Endothelial cell of umbilical vein (primary cell): ENCODE results near the gene LGI4. TPM values are rescaled to one million over a fixed set of nuclear protein-coding genes. Genes with fewer than 3 reads are reported as not detected.

ENCODE experiments used
- BruUV-seq: library from RNA; stranded (reverse); fragments of 400-500 nt; replicated peaks from 2 replicates; lab custom pipeline; 2021; lab: Mats Ljungman, UMichigan
- CTCF ChIA-PET: fragments of 300-600, 350-600 bp; sonication (Branson Sonifier 250); formaldehyde crosslinking; loops from one replicate; lab custom pipeline; 2021; ENCODE audit warnings: antibody characterized with exemption, inconsistent platforms; lab: Charles Lee
- POLR2A ChIA-PET: fragments of 300-600, 350-600 bp; sonication (Branson Sonifier 250); formaldehyde crosslinking; loops from one replicate; lab custom pipeline; 2021; ENCODE audit warnings: antibody characterized with exemption, inconsistent platforms; lab: Charles Lee
- DNase-seq: peaks from one replicate; pipeline ENCODE4 v3.0.0-alpha.2; 2011; ENCODE audit warnings: low read depth, low spot score
- FAIRE-seq: peaks from 2 replicates; lab custom pipeline; 2011; peaks lifted over from hg19 to GRCh38; lab: Jason Lieb, UNC
- H2AFZ ChIP-seq: 2 replicates; pipeline ENCODE4 v1.6.0; 2012; ENCODE audit warnings: low read depth, low read length, control low read depth, inconsistent platforms
- H3K27ac ChIP-seq: 2 replicates; pipeline ENCODE4 v1.5.1; 2011; ENCODE audit warnings: low read depth, mild to moderate bottlenecking, control low read depth, low read length, moderate library complexity; ENCODE audit not compliant: insufficient read depth
- H3K27me3 ChIP-seq, 2 experiments: 2 replicates each; pipeline versions ENCODE4 v1.6.0 to v1.6.1; 2011; ENCODE audit warnings: low read length in 2 of 2, mixed read lengths in 1 of 2; ENCODE audit not compliant: control insufficient read depth in 2 of 2, insufficient read depth in 2 of 2
- H3K36me3 ChIP-seq, 2 experiments: 2 replicates in 1 of 2; 3 replicates in 1 of 2; pipeline ENCODE4 v1.5.1; 2011; ENCODE audit warnings: low read length in 2 of 2, mild to moderate bottlenecking in 1 of 2, moderate library complexity in 1 of 2; ENCODE audit not compliant: control insufficient read depth in 2 of 2, insufficient read depth in 2 of 2; ENCODE audit errors: extremely low read depth in 1 of 2
- H3K4me1 ChIP-seq: 3 replicates; pipeline ENCODE4 v1.5.1; 2011; ENCODE audit warnings: mild to moderate bottlenecking, low read length; ENCODE audit not compliant: control insufficient read depth, insufficient read depth; ENCODE audit errors: extremely low read depth
- H3K4me2 ChIP-seq: 2 replicates; pipeline ENCODE4 v1.6.1; 2011; ENCODE audit warnings: low read length, control low read depth, mixed read lengths; ENCODE audit not compliant: insufficient read depth
- H3K4me3 ChIP-seq, 3 experiments: fragments of 200-600 bp in 1 of 3; sonication (generic), shearing (Covaris generic) in 1 of 3; replicated peaks in 1 of 3; 2 replicates each; pipeline ENCODE4 v1.5.1; 2011 to 2016; ENCODE audit warnings: control low read depth in 3 of 3, low read length in 3 of 3, mild to moderate bottlenecking in 2 of 3, inconsistent platforms in 1 of 3, low read depth in 1 of 3, moderate library complexity in 1 of 3; ENCODE audit not compliant: insufficient read depth in 1 of 3
- H3K79me2 ChIP-seq: 2 replicates; pipeline ENCODE4 v1.6.0; 2012; ENCODE audit warnings: low read length, inconsistent platforms; ENCODE audit not compliant: control insufficient read depth, insufficient read depth
- H3K9ac ChIP-seq: replicated peaks from 2 replicates; pipeline ENCODE3; 2011; ENCODE audit warnings: low read length, control low read depth; ENCODE audit not compliant: insufficient read depth; ENCODE audit errors: extremely low read depth
- H3K9me1 ChIP-seq: replicated peaks from 3 replicates; pipeline ENCODE4 v1.6.0; 2011; ENCODE audit warnings: mild to moderate bottlenecking, low read length; ENCODE audit not compliant: control insufficient read depth, insufficient read depth; ENCODE audit errors: extremely low read depth
- H3K9me3 ChIP-seq: replicated peaks from 2 replicates; pipeline ENCODE4 v1.5.1; 2012; ENCODE audit warnings: low read length, inconsistent platforms; ENCODE audit not compliant: control insufficient read depth, insufficient read depth
- H4K20me1 ChIP-seq: replicated peaks from 2 replicates; pipeline ENCODE3; 2011; ENCODE audit warnings: mild to moderate bottlenecking, low read length; ENCODE audit not compliant: control insufficient read depth, insufficient read depth; ENCODE audit errors: extremely low read depth
- EZH2 ChIP-seq: IDR thresholded peaks from 2 replicates; pipeline ENCODE4 v1.6.1; 2012; ENCODE audit warnings: borderline replicate concordance, low read depth, mild to moderate bottlenecking, moderate library complexity, low read length, inconsistent platforms; ENCODE audit not compliant: severe bottlenecking
- FOS ChIP-seq: IDR thresholded peaks from 2 replicates; pipeline ENCODE4 v1.6.1; 2011; ENCODE audit warnings: mild to moderate bottlenecking, low read length, moderate library complexity, borderline replicate concordance; ENCODE audit not compliant: insufficient read depth
- GATA2 ChIP-seq: IDR thresholded peaks from 2 replicates; pipeline ENCODE4 v1.7.0; 2011; ENCODE audit warnings: low read depth, mild to moderate bottlenecking, moderate library complexity, mixed read lengths, low read length; ENCODE audit not compliant: insufficient read length, insufficient read depth
- JUN ChIP-seq: IDR thresholded peaks from 2 replicates; pipeline ENCODE4 v1.6.1; 2011; ENCODE audit warnings: borderline replicate concordance, low read depth; ENCODE audit not compliant: insufficient read length, insufficient read depth
- MAX ChIP-seq: IDR thresholded peaks from 2 replicates; pipeline ENCODE4 v1.6.1; 2011; ENCODE audit not compliant: insufficient read depth, insufficient read length
- MYC ChIP-seq: IDR thresholded peaks from one replicate; pipeline ENCODE4 v1.6.1; 2011; ENCODE audit warnings: mild to moderate bottlenecking, low read depth, low read length
- POLR2A ChIP-seq: IDR thresholded peaks from 2 replicates; pipeline ENCODE4 v1.6.1; 2012; ENCODE audit warnings: low read depth, mild to moderate bottlenecking, control low read depth, low read length
- POLR2AphosphoS5 ChIP-seq: IDR thresholded peaks from 2 replicates; pipeline ENCODE4 v1.6.1; 2012; ENCODE audit warnings: low read depth, mild to moderate bottlenecking, control low read depth, low read length, moderate library complexity; ENCODE audit not compliant: insufficient read depth
- dilution Hi-C: fragments of 300-500 bp; cut with MboI; formaldehyde crosslinking; loops from one replicate; pipeline ENCODE4 v1.15.0; 2019; ENCODE audit warnings: low sequenced_read_pairs; ENCODE audit not compliant: extremely low pct_ligation_motif_present
- intact Hi-C: fragments of 100-400 bp; cut with micrococcal nuclease; formaldehyde crosslinking; loops from one replicate; pipeline ENCODE4 v1.10.0; 2022
- polyA plus RNA-seq, 4 experiments: library from polyadenylated mRNA; depleted of rRNA in 3 of 4; stranded (reverse) in 3 of 4; unstranded in 1 of 4; fragments of >200 nt; gene quantifications; 2 replicates each; pipeline versions ENCODE4 v1.2.1 to v1.2.3, GENCODE V29; 2011 to 2012; ENCODE audit warnings: missing spikeins in 1 of 4
- total RNA-seq: library from RNA; stranded (reverse); gene quantifications from 2 replicates; pipeline ENCODE4 v1.2.3, GENCODE V29; 2021
- TF ChIP-seq, protein P1 (sequence below), 2 donors: IDR thresholded peaks; 1 replicate in 1 of 2; 2 replicates in 1 of 2; pipeline ENCODE4 v1.5.1; 2011; ENCODE audit warnings: low read length in 2 of 2, mild to moderate bottlenecking in 2 of 2, moderate library complexity in 2 of 2, control low read depth in 1 of 2, inconsistent platforms in 1 of 2, low read depth in 1 of 2; ENCODE audit not compliant: insufficient read depth in 1 of 2; ENCODE audit errors: extremely low read depth in 1 of 2

Gene LGI4
- total and polyA plus RNA-seq, 2 donors (not counting 3 experiments of a cell fraction or from before 2014, with no cell fraction given): not detected

GRCh38 chr19:35117116-35117515 lies 17.7 kb downstream of the LGI4 start:
- H3K9ac ChIP-seq: no peak overlapping the region
- no TSS peak for BruUV-seq
- H3K27ac ChIP-seq: no peak overlapping the region
- no peaks in the 10 kb centered on the region for H3K9me1 ChIP-seq
- no peaks in the 10 kb centered on the region for H3K79me2 ChIP-seq
- H4K20me1 ChIP-seq: no peaks in the 10 kb centered on the region
- CTCF ChIA-PET: interaction anchor here (0.9 to 1.0 kb wide), 4 partner anchors 10 to 73 kb away, joined by 3 to 4 read pairs (median 4); partner anchors contain the start of gene FXYD7
- H3K4me2 ChIP-seq: no peak overlapping the region
- dilution Hi-C loops: no loop called here
- FAIRE-seq (no peak), DNase-seq (no peak)
- H3K27me3 ChIP-seq: no peaks in the 10 kb centered on the region
- intact Hi-C loops: no loop called here
- no peak overlapping the region for H3K4me3 ChIP-seq
- H3K36me3 ChIP-seq: no peaks in the 10 kb centered on the region
- TF ChIP-seq JUN: no peak
- TF ChIP-seq FOS: no peak
- TF ChIP-seq MYC: no peak
- no peak for TF ChIP-seq MAX
- no peak for TF ChIP-seq POLR2A
- POLR2A ChIA-PET: no interaction called here
- H3K9me3 ChIP-seq: no peaks in the 10 kb centered on the region
- no peak overlapping the region for H2AFZ ChIP-seq
- H3K4me1 ChIP-seq: no peaks in the 10 kb centered on the region

- no TSS peak for BruUV-seq
- no peak for DNase-seq
- no peak for FAIRE-seq
These were observed 18.6 kb downstream of the LGI4 start for GRCh38 chr19:35116072-35116801.

More at GRCh38 chr19:35116072-35116801, 18.6 kb downstream of the LGI4 start:
- no peaks in the 10 kb centered on the region for H4K20me1 ChIP-seq
- no peak overlapping the region for H3K4me3 ChIP-seq
- H3K27me3 ChIP-seq: no peaks in the 10 kb centered on the region
- no peak overlapping the region for H3K9ac ChIP-seq
- H3K9me1 ChIP-seq: no peaks in the 10 kb centered on the region
- H3K4me2 ChIP-seq: no peak overlapping the region
- intact Hi-C loops (no loop called here), dilution Hi-C loops (no loop called here)
- ChIA-PET CTCF (interaction anchor here (1.0 to 2.2 kb wide), 5 partner anchors 8 to 72 kb away, joined by 3 to 8 read pairs (median 4); partner anchors contain the start of gene FXYD7), POLR2A (no interaction called here)
- TF ChIP-seq MYC (no peak), FOS (no peak), POLR2AphosphoS5 (no peak), GATA2 (no peak), JUN (no peak), EZH2 (no peak), MAX (no peak), POLR2A (no peak)
- TF ChIP-seq, protein P1, sequence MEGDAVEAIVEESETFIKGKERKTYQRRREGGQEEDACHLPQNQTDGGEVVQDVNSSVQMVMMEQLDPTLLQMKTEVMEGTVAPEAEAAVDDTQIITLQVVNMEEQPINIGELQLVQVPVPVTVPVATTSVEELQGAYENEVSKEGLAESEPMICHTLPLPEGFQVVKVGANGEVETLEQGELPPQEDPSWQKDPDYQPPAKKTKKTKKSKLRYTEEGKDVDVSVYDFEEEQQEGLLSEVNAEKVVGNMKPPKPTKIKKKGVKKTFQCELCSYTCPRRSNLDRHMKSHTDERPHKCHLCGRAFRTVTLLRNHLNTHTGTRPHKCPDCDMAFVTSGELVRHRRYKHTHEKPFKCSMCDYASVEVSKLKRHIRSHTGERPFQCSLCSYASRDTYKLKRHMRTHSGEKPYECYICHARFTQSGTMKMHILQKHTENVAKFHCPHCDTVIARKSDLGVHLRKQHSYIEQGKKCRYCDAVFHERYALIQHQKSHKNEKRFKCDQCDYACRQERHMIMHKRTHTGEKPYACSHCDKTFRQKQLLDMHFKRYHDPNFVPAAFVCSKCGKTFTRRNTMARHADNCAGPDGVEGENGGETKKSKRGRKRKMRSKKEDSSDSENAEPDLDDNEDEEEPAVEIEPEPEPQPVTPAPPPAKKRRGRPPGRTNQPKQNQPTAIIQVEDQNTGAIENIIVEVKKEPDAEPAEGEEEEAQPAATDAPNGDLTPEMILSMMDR (IDR thresholded peaks at IDR 0.05; ENCODE audit: extremely low read depth in 1 of 2, insufficient read depth in 1 of 2, low read depth in 1 of 2, low read length in 2 of 2): no peak
- H3K9me3 ChIP-seq: no peaks in the 10 kb centered on the region
- H2AFZ ChIP-seq: no peak overlapping the region
- H3K4me1 ChIP-seq: no peaks in the 10 kb centered on the region
- no peaks in the 10 kb centered on the region for H3K36me3 ChIP-seq
- no peak overlapping the region for H3K27ac ChIP-seq
- no peaks in the 10 kb centered on the region for H3K79me2 ChIP-seq
